Right cardiac atrium (tissue), 5 donors: ENCODE measurements around the gene PLA2G4A. TPM values are rescaled to one million over a fixed set of nuclear protein-coding genes. Genes with fewer than 3 reads are reported as not detected.

Experiments
- ATAC-seq, 2 donors: fragments of 200-7000 bp; cut with Tn5 transposase; one replicate each; pipeline versions ENCODE4 v1.8.0 to v1.9.1; 2020; ENCODE audit warnings: moderate library complexity in 2 of 2, mild to moderate bottlenecking in 1 of 2
- DNase-seq, 3 donors: peaks; one replicate each; pipeline ENCODE4 v3.0.0-alpha.2; 2020
- H3K27ac ChIP-seq: one replicate; pipeline ENCODE4 v1.5.1; 2013; ENCODE audit warnings: mild to moderate bottlenecking, low read length, control low read depth, moderate library complexity
- H3K27me3 ChIP-seq: one replicate; pipeline ENCODE4 v1.6.1; 2013; ENCODE audit not compliant: control insufficient read depth, insufficient read depth
- H3K4me1 ChIP-seq: one replicate; pipeline ENCODE4 v1.6.1; 2013; ENCODE audit warnings: low read length; ENCODE audit not compliant: control insufficient read depth, insufficient read depth
- H3K4me3 ChIP-seq: one replicate; pipeline ENCODE4 v1.5.1; 2013; ENCODE audit warnings: low read length, control low read depth
- H3K9me3 ChIP-seq: one replicate; pipeline ENCODE4 v1.6.1; 2013; ENCODE audit warnings: low read length; ENCODE audit not compliant: control insufficient read depth
- WGBS: extraction: QIAGEN DNeasy Blood & Tissue Kit; methylation state at CpG from one replicate; pipeline ENCODE4 v1.1.7; 2013; 5-methylcytosine and 5-hydroxymethylcytosine counted together
- intact Hi-C, 4 donors: fragments of 100-400 bp; cut with DNase I; formaldehyde crosslinking; loops; one replicate each; pipeline versions ENCODE4 v1.11.0 to v1.14.0; 2022 to 2023
- polyA plus RNA-seq: library from polyadenylated mRNA; stranded (reverse); fragments of 200-250 nt; gene quantifications from one replicate; pipeline ENCODE4 v1.2.3, GENCODE V29; 2013
- total RNA-seq, 4 donors: library from RNA; stranded (reverse); fragmentation: NEBNext Ultra II Directional; extraction: Animal tissue kit (Norgen Biotek cat#: 25700); gene quantifications; one replicate each; pipeline ENCODE4 v1.2.1, GENCODE V29; 2021
- donor health status: healthy with polysubstance abuse.
- donor health status: DM: no; HTN: yes; CAD: no.
- donor health status: DM: no; HTN: no; CAD: no.
- donor health status: DM: no; HTN: yes; CAD: no; lungs with severe emphysema.
- donor health status: DM: yes; HTN: yes; CAD: no.

The PLA2G4A gene
- total and polyA plus RNA-seq, 5 donors: 3.2 to 8.4 (median 6.7) TPM

DNA sequence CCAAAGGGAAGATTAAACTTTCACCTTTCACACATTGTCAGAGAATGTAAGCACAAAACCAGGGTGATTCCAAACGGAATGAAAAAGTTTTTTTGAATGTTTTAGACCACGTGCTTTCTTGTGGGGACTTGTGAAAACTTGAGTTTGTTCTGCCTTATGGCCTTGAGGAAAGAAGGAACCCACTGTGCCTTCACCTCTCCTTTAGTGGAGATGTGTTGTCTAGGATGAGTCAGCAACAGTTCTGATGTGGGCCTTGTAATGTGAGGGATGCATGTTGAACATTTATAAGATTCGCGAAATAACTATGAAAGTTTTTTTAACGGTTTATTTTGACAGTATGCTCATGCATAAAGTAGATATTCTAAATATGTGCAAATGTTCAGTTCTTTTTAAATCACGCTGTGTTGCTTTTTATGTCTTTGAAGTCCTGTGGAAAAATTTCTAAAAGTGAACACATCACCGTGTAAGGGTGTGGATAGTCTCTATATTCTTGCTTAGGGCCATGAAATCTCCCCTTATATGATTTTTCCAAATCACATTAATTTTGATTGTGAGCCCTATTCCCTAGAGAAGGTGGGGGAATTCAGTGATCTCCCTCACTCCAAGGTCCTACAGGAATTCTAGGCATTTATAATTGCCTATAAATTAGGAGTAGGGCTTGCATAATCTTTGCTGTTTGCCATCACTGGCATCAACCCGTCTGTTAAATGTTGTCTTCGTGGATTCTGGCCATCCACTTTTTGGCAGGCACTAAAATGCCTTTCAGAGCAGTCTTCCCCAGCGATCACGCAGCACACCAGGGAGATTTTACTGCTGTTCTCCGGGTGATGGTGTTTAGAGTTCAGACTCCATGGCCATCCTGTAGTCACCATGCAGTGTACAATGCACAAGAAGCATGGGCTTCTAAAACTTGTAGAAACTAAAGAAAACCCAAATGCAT lies 47.4 kb downstream of the PLA2G4A start:
- DNase-seq (no peak), ATAC-seq (no peak)
- 80% methylated on average over 12 of the region's 12 CpGs for WGBS
- intact Hi-C loops: no loop called here
- Histone ChIP-seq H3K4me3 (no peak overlapping the region), H3K4me1 (no peaks in the 10 kb centered on the region), H3K9me3 (no peaks in the 10 kb centered on the region), H3K27ac (no peak overlapping the region), H3K27me3 (no peaks in the 10 kb centered on the region)

DNA sequence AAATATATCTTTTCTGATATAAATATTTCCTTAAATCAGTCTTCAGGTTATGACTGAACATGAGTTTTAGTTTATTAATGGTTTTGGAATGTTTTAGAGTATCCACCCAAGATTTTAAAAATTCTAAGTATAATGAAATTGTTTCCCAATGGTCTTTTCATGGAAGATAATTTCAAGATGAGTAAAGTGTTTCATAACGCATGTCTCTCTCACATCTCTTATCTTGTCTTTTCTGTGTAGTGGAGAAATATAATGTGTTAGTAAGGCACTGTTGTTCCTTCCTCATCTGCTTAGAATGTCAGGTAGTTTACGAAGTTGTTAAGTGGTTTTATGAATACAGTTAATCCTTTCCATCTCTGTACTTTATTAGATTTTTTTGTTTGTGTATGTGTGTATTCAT lies 49.6 kb downstream of the PLA2G4A start:
- WGBS: 69% methylated on average over 2 of the region's 2 CpGs

DNA sequence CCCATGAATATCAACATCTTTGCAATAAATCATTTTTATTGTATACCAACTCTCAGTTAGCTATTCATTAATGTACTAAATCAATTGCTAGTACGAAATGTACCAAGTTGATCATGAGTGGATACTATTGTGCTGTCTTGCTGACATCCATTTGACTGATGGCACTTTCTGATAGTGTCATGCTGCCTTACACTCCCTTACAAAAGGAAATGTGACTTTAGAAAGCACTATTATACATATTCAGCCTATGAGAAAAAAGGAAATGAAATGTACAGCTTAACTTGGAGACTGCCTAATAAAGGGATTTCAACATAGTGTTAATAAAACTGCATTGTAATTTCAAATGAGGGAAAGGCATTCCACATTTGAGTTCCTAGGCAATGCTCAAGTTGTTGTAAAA lies 52.2 kb downstream of the PLA2G4A start:
- intact Hi-C loops: no loop called here
- 74% methylated on average over 1 of the region's 1 CpG for WGBS

More for the DNA sequence above, 49.6 kb downstream of the PLA2G4A start:
- intact Hi-C loops: no loop called here
- Histone ChIP-seq H3K9me3 (no peaks in the 10 kb centered on the region), H3K4me3 (no peak overlapping the region), H3K27me3 (no peaks in the 10 kb centered on the region), H3K27ac (no peak overlapping the region), H3K4me1 (no peaks in the 10 kb centered on the region)
- ATAC-seq (no peak), DNase-seq (no peak)

DNA sequence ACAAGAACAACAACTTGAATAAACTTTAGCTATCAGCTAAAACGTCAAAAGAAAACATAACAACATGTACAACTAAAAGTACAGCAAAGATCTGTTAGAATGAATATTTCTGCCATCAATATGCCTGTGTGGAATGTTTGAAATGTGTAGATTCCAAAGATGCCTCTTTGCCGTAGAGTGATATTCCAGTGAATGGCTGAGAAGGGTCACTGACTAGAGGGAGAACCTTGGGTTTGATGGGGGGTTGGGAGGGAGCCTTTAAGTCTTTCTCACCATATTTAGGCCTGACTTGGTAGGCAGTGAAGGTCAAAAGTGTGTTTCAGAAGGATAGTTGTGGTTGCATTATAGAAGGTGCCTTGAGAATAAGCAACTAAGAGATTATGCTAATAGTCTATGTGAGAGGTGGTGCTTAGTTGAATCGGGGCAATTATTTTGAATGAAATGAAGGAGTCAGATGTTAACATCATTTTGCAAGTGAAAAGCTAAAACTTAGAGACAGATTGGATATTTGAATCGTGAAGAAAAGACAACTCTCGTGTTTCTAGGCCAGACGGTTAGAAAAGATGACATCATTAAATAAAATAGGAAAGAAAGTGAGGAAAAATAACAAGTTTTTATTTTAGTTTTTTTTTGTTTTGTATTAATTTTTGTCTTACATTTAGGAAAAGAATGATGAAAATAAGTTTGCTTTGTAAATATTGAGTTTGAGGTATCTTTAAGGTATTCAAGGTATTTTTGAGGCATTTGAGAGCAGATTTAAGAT lies 53.8 kb downstream of the PLA2G4A start:
- ATAC-seq (no peak), DNase-seq (no peak)
- intact Hi-C loops: no loop called here
- H3K27me3 ChIP-seq: no peaks in the 10 kb centered on the region
- 63% methylated on average over 6 of the region's 6 CpGs for WGBS
- no peaks in the 10 kb centered on the region for H3K4me1 ChIP-seq
- H3K9me3 ChIP-seq: no peaks in the 10 kb centered on the region
- no peak overlapping the region for H3K4me3 ChIP-seq
- no peak overlapping the region for H3K27ac ChIP-seq

More for the DNA sequence above, 52.2 kb downstream of the PLA2G4A start:
- no peak for ATAC-seq
- Histone ChIP-seq H3K27ac (no peak overlapping the region), H3K4me3 (no peak overlapping the region), H3K27me3 (no peaks in the 10 kb centered on the region), H3K9me3 (no peaks in the 10 kb centered on the region), H3K4me1 (no peaks in the 10 kb centered on the region)
- DNase-seq: no peak

DNA sequence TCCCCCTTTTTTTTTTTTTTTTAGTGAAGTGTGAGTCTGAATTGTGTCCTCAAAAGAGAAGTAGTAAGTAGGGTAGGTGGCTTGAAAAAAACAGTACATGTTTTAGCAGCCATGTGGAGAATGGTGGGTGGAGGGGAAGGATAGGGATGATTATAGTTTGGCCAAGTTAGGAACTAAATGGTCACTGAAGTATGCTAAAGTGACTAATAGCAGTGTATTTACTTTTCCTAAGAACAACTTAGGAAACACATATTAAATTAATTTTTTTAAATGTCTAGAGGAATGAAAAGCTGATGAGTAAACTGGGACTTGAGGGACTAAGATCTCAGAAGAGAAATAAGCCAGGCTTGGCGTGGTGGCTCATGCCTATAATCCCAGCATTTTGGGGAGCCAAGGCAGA lies 55.5 kb downstream of the PLA2G4A start:
- intact Hi-C loops: no loop called here
- Histone ChIP-seq H3K27me3 (no peaks in the 10 kb centered on the region), H3K9me3 (no peaks in the 10 kb centered on the region), H3K4me1 (no peaks in the 10 kb centered on the region), H3K4me3 (no peak overlapping the region), H3K27ac (no peak overlapping the region)
- 80% methylated on average over 1 of the region's 1 CpG for WGBS
- ATAC-seq: no peak
- DNase-seq: no peak

DNA sequence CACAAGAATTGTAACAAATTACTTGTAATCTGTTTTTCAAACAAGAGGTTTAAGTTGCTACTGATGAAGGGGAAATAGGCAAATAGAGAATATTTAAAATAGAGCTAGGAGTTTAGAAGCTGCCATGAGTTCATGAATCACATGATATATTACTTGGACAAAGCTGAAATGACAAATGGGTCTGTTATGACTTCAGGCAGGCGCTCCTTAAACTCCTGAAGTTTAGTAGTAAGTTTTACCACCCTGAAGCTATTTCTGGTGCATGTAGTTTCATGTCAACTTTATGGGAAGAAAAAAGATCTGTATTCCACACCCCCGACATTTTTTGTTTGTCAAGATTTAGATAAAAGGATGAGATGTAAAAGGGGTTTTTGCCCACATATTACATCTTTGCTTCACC lies 58.5 kb downstream of the PLA2G4A start:
- ATAC-seq: no peak
- Histone ChIP-seq H3K4me3 (no peak overlapping the region), H3K27ac (no peak overlapping the region), H3K27me3 (no peaks in the 10 kb centered on the region), H3K9me3 (no peaks in the 10 kb centered on the region), H3K4me1 (no peaks in the 10 kb centered on the region)
- intact Hi-C loops: no loop called here
- no peak for DNase-seq
- 75% methylated on average over 2 of the region's 2 CpGs for WGBS

DNA sequence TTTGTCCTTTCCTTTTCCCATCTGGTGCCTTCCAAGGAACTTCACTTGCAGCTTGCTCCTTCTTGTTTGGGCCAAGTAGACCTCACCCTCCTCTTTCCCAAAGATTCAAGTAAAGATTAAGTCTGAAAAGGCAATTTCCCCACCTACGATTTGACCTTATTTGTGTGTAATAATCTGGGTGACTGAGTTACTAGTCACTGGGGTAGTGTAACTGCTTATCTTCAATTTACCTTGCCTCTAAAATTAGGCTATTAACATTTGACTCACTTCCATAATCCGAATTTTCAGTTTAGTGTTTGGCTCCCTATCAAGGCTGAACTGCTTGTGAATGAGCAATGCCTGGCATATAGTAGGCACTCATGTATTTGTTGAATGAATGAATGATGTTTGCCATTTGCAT lies 59.6 kb downstream of the PLA2G4A start:
- Histone ChIP-seq H3K4me3 (no peak overlapping the region), H3K4me1 (no peaks in the 10 kb centered on the region), H3K27ac (no peak overlapping the region), H3K9me3 (no peaks in the 10 kb centered on the region), H3K27me3 (no peaks in the 10 kb centered on the region)
- ATAC-seq (no peak), DNase-seq (no peak)
- 67% methylated on average over 2 of the region's 2 CpGs for WGBS
- intact Hi-C loops: no loop called here

DNA sequence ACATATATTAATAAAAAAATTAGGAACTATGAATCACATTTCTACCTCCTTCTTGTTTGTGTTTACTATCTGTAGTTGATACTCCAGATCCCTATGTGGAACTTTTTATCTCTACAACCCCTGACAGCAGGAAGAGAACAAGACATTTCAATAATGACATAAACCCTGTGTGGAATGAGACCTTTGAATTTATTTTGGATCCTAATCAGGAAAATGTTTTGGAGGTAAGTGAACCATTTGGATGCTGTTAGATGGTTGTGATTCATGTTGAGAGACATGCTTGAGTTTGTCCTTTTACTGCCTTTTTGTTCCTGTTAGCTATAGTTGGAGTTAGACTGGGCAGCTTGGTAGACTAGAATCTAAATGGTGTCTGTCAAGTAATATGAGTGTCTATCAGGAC lies 64.2 kb downstream of the PLA2G4A start:
- Histone ChIP-seq H3K4me3 (no peak overlapping the region), H3K27ac (no peak overlapping the region), H3K4me1 (no peaks in the 10 kb centered on the region), H3K9me3 (no peaks in the 10 kb centered on the region), H3K27me3 (no peaks in the 10 kb centered on the region)
- ATAC-seq (no peak), DNase-seq (no peak)
- intact Hi-C loops: no loop called here

DNA sequence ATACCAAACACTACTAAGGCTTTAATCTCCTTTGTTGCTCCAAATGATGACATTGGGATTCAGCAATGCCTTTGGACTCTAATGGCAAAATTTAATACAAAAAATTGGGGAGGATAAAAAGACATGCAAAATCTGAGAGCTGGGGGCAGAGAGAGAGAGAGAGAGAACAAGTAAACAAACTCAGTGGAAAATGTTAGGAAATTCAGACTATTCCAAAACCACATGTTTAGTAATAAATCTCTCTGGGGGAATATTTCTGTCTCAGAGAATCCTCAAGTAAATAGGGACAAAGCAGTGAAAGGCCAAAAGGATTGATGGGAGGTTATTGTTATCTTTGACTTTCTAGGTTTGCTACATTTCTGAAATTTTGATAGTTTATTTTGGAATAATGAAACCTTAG lies 65.7 kb downstream of the PLA2G4A start:
- H3K9me3 ChIP-seq: no peaks in the 10 kb centered on the region
- no peak for DNase-seq
- intact Hi-C loops: no loop called here
- H3K27ac ChIP-seq: no peak overlapping the region
- no peaks in the 10 kb centered on the region for H3K27me3 ChIP-seq
- peak in 1 of 2 donors; percentile 47 for ATAC-seq
- H3K4me1 ChIP-seq: peaks cover 3% of the 10 kb centered on the region
- no peak overlapping the region for H3K4me3 ChIP-seq

DNA sequence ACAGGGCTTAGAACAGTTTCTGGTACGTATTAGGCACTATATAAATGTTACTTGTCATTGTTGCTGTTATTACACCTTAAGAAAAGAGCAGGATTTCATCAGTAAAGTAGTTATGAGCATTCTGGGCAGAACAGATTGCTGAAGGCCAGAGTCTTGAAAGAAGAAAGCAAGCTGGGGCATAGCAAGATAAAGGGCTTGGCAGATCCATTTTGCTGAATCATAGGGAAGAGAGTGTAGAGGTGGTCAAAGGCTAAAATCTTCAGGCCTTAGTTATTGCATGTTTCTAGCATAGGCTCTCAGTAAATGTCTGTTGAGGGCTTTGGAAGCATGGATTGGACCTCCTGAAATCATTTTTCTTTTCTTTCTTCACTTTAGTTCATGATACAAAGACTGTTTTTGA lies 67.5 kb downstream of the PLA2G4A start:
- intact Hi-C loops: no loop called here
- DNase-seq (no peak), ATAC-seq (peak; percentile 70 to 73)
- no peak overlapping the region for H3K27ac ChIP-seq
- WGBS: 57% methylated on average over 1 of the region's 1 CpG
- no peaks in the 10 kb centered on the region for H3K27me3 ChIP-seq
- no peaks in the 10 kb centered on the region for H3K9me3 ChIP-seq
- H3K4me3 ChIP-seq: no peak overlapping the region
- peaks cover 3% of the 10 kb centered on the region for H3K4me1 ChIP-seq

DNA sequence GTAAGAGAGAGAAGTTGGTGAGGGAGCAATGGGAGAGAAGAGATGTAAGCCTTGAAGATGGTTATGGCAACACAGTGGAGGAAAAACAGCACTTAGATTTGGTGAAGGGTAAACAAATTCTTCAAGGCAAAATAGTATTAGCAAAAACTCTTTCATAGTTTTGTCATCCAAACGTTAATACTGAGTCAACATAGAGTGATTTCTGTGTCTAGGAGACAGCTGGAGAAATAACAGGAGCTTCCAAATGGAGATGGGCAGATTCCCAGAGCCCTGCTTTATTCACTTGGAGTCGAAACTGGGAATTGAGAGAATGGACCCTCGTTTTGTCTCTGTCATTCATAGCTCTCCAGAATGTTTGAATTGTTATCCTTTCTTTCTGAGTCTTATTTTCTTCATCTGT lies 68.3 kb downstream of the PLA2G4A start:
- 36% methylated on average over 3 of the region's 3 CpGs for WGBS
- no peak for DNase-seq
- no peak overlapping the region for H3K4me3 ChIP-seq
- H3K27ac ChIP-seq: peak overlapping the region; percentile 78
- peak in 1 of 2 donors; percentile 20 for ATAC-seq
- H3K27me3 ChIP-seq: no peaks in the 10 kb centered on the region
- H3K4me1 ChIP-seq: peaks cover 3% of the 10 kb centered on the region
- no peaks in the 10 kb centered on the region for H3K9me3 ChIP-seq
- intact Hi-C loops: no loop called here
